ENCODE measurements around the gene DLGAP4. TPM values are rescaled to one million over a fixed set of nuclear protein-coding genes. Genes with fewer than 3 reads are reported as not detected.

The DLGAP4 gene
- total and polyA plus RNA-seq, 2 of the 13 experiments (the other 11 are each of a cell fraction or from before 2014, with no cell fraction given): 15.2 to 26.7 TPM

DNA sequence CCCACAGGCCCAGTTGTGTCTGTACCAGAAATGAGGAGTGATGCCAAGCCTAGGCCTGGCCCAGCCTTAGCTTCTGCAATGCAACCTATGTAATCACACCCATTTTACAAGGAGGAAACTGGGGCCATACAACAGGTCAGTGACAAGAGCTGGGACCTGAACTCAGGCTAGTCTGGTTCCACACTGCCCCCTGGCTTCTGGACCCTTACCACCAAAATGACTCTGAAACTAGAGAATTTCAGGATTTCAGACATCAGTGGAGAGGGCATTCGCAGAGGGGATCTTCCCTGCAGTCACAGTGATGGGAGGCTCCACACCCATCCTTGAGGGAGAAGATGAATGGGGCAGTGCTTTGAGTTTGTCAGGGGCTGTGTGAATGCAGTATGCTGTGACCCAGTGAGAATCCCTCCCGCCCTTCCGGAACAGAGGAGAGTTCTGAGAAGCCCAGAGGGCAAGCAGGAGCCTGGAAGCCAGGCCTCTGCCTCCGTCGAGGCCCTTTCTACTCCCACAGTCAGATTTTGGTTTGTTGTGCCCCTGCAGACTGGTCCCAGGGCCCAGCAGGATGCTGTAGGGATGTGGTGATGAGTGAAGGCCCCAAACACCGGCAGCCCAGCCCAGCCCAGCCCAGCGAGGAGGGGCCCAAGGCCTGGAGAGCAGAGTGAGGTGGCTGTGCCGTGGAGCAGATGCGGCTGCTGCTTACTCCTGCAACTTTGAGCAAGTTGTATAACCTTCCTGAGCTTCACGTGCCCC is 187.1 kb downstream of the DLGAP4 start (continued):
- TF ChIP-seq ERF (CRISPR knock-in tag; IDR thresholded peaks at IDR 0.05) (peak; percentile 8; the same call in 1 of the 2 replicates), ZNF768 (CRISPR knock-in tag; IDR thresholded peaks at IDR 0.05) (0 out of 2 replicates have a peak, but pooled peaks have one; percentile 16), CCAR2 (optimal IDR thresholded peaks at IDR 0.05; ENCODE audit: low read depth, low read length) (no peak), ZNF670 (CRISPR knock-in tag; IDR thresholded peaks at IDR 0.05; ENCODE audit: borderline replicate concordance) (no peak), BRD4 (CRISPR knock-in tag; IDR thresholded peaks at IDR 0.05) (no peak), TP53 (CRISPR knock-in tag; conservative IDR thresholded peaks at IDR 0.05) (no peak), HOXA7 (CRISPR knock-in tag; IDR thresholded peaks at IDR 0.05) (no peak), FOSL1 (CRISPR knock-in tag; IDR thresholded peaks at IDR 0.05; ENCODE audit: borderline replicate concordance) (no peak), ZNF547 (CRISPR knock-in tag; IDR thresholded peaks at IDR 0.05) (no peak), SNRNP70 (IDR thresholded peaks at IDR 0.05; ENCODE audit: low read depth, low read length) (no peak), MZF1 (CRISPR knock-in tag; IDR thresholded peaks at IDR 0.05; ENCODE audit: borderline replicate concordance) (no peak), ZNF761 (CRISPR knock-in tag; conservative IDR thresholded peaks at IDR 0.05) (no peak), MTF1 (CRISPR knock-in tag; IDR thresholded peaks at IDR 0.05) (no peak), MYNN (CRISPR knock-in tag; IDR thresholded peaks at IDR 0.05; ENCODE audit: low read depth) (no peak), ZSCAN20 (CRISPR knock-in tag; IDR thresholded peaks at IDR 0.05; ENCODE audit: borderline replicate concordance) (no peak), STAG1 (CRISPR knock-in tag; IDR thresholded peaks at IDR 0.05) (peak; percentile 82), ZBTB20 (CRISPR knock-in tag; IDR thresholded peaks at IDR 0.05; ENCODE audit: borderline replicate concordance, low read depth) (no peak), SRY (CRISPR knock-in tag; IDR thresholded peaks at IDR 0.05) (no peak)
- TF ChIP-seq, protein P1, sequence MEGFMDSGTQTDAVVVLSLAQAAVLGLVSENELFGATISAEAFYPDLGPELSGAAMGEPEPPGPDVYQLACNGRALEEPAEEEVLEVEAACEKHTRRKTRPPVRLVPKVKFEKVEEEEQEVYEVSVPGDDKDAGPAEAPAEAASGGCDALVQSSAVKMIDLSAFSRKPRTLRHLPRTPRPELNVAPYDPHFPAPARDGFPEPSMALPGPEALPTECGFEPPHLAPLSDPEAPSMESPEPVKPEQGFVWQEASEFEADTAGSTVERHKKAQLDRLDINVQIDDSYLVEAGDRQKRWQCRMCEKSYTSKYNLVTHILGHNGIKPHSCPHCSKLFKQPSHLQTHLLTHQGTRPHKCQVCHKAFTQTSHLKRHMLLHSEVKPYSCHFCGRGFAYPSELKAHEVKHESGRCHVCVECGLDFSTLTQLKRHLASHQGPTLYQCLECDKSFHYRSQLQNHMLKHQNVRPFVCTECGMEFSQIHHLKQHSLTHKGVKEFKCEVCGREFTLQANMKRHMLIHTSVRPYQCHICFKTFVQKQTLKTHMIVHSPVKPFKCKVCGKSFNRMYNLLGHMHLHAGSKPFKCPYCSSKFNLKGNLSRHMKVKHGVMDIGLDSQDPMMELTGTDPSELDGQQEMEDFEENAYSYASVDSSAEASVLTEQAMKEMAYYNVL (CRISPR knock-in tag; IDR thresholded peaks at IDR 0.05; ENCODE audit: borderline replicate concordance): 0 out of 2 replicates have a peak, but pooled peaks have one; percentile 28
- TF ChIP-seq, protein P2, sequence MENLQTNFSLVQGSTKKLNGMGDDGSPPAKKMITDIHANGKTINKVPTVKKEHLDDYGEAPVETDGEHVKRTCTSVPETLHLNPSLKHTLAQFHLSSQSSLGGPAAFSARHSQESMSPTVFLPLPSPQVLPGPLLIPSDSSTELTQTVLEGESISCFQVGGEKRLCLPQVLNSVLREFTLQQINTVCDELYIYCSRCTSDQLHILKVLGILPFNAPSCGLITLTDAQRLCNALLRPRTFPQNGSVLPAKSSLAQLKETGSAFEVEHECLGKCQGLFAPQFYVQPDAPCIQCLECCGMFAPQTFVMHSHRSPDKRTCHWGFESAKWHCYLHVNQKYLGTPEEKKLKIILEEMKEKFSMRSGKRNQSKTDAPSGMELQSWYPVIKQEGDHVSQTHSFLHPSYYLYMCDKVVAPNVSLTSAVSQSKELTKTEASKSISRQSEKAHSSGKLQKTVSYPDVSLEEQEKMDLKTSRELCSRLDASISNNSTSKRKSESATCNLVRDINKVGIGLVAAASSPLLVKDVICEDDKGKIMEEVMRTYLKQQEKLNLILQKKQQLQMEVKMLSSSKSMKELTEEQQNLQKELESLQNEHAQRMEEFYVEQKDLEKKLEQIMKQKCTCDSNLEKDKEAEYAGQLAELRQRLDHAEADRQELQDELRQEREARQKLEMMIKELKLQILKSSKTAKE (CRISPR knock-in tag; IDR thresholded peaks at IDR 0.05; ENCODE audit: borderline replicate concordance): no peak
- TF ChIP-seq, protein P3, sequence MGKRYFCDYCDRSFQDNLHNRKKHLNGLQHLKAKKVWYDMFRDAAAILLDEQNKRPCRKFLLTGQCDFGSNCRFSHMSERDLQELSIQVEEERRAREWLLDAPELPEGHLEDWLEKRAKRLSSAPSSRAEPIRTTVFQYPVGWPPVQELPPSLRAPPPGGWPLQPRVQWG (CRISPR knock-in tag; IDR thresholded peaks at IDR 0.05; ENCODE audit: borderline replicate concordance, low read depth): no peak
- TF ChIP-seq, protein P4, sequence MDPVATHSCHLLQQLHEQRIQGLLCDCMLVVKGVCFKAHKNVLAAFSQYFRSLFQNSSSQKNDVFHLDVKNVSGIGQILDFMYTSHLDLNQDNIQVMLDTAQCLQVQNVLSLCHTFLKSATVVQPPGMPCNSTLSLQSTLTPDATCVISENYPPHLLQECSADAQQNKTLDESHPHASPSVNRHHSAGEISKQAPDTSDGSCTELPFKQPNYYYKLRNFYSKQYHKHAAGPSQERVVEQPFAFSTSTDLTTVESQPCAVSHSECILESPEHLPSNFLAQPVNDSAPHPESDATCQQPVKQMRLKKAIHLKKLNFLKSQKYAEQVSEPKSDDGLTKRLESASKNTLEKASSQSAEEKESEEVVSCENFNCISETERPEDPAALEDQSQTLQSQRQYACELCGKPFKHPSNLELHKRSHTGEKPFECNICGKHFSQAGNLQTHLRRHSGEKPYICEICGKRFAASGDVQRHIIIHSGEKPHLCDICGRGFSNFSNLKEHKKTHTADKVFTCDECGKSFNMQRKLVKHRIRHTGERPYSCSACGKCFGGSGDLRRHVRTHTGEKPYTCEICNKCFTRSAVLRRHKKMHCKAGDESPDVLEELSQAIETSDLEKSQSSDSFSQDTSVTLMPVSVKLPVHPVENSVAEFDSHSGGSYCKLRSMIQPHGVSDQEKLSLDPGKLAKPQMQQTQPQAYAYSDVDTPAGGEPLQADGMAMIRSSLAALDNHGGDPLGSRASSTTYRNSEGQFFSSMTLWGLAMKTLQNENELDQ (CRISPR knock-in tag; IDR thresholded peaks at IDR 0.05; ENCODE audit: borderline replicate concordance): no peak

Data from HepG2 (cell line).